ENCODE measurements around the gene TBC1D10A.

Gene TBC1D10A

GRCh38 chr22:30265823-30266444 lies 60.8 kb downstream of the TBC1D10A start:
- DNase-seq (ENCODE audit: low spot score): no peak

- DNase-seq (ENCODE audit: low spot score): no peak
Measured at GRCh38 chr22:30265131-30265720, 61.5 kb downstream of the TBC1D10A start.

GRCh38 chr22:30263883-30264282 lies 62.9 kb downstream of the TBC1D10A start:
- DNase-seq (ENCODE audit: low spot score): no peak

- DNase-seq (ENCODE audit: low spot score): peak; percentile 51
Measured at GRCh38 chr22:30262917-30263741, 63.6 kb downstream of the TBC1D10A start.

GRCh38 chr22:30262112-30262511 lies 64.6 kb downstream of the TBC1D10A start:
- DNase-seq (ENCODE audit: low spot score): no peak

- no peak for DNase-seq (ENCODE audit: low spot score)
Measured at GRCh38 chr22:30261134-30261533, 65.6 kb downstream of the TBC1D10A start.

- no peak for DNase-seq (ENCODE audit: low spot score)
Measured at GRCh38 chr22:30260682-30261081, 66.1 kb downstream of the TBC1D10A start.

GRCh38 chr22:30260276-30260675 lies 66.5 kb downstream of the TBC1D10A start:
- DNase-seq (ENCODE audit: low spot score): no peak

GRCh38 chr22:30254314-30254713 lies 72.4 kb downstream of the TBC1D10A start:
- no peak for DNase-seq (ENCODE audit: low spot score)

- DNase-seq (ENCODE audit: low spot score): peak; percentile 69
Measured at GRCh38 chr22:30253205-30253852, 73.4 kb downstream of the TBC1D10A start.

- DNase-seq (ENCODE audit: low spot score): no peak
Measured at GRCh38 chr22:30252411-30253204, 74.1 kb downstream of the TBC1D10A start.

GRCh38 chr22:30251711-30252110 lies 75.0 kb downstream of the TBC1D10A start:
- no peak for DNase-seq (ENCODE audit: low spot score)

GRCh38 chr22:30250661-30251267 lies 76.0 kb downstream of the TBC1D10A start:
- DNase-seq (ENCODE audit: low spot score): no peak

- no peak for DNase-seq (ENCODE audit: low spot score)
Measured at GRCh38 chr22:30250039-30250565, 76.6 kb downstream of the TBC1D10A start.

GRCh38 chr22:30249049-30250038 lies 77.4 kb downstream of the TBC1D10A start:
- DNase-seq (ENCODE audit: low spot score): no peak

- no peak for DNase-seq (ENCODE audit: low spot score)
Measured at GRCh38 chr22:30248484-30248883, 78.3 kb downstream of the TBC1D10A start.

- DNase-seq (ENCODE audit: low spot score): no peak
Measured at GRCh38 chr22:30247974-30248373, 78.8 kb downstream of the TBC1D10A start.

GRCh38 chr22:30247561-30247960 lies 79.2 kb downstream of the TBC1D10A start:
- DNase-seq (ENCODE audit: low spot score): no peak

- DNase-seq (ENCODE audit: low spot score): no peak
Measured at GRCh38 chr22:30246814-30247376, 79.8 kb downstream of the TBC1D10A start.
